Eye (tissue), 1 donor: Measurements from ENCODE around the gene KCTD2.

ENCODE experiments used
- DNase-seq: peaks from one replicate; pipeline ENCODE4 v3.0.0-alpha.2; 2015

The KCTD2 gene

DNA sequence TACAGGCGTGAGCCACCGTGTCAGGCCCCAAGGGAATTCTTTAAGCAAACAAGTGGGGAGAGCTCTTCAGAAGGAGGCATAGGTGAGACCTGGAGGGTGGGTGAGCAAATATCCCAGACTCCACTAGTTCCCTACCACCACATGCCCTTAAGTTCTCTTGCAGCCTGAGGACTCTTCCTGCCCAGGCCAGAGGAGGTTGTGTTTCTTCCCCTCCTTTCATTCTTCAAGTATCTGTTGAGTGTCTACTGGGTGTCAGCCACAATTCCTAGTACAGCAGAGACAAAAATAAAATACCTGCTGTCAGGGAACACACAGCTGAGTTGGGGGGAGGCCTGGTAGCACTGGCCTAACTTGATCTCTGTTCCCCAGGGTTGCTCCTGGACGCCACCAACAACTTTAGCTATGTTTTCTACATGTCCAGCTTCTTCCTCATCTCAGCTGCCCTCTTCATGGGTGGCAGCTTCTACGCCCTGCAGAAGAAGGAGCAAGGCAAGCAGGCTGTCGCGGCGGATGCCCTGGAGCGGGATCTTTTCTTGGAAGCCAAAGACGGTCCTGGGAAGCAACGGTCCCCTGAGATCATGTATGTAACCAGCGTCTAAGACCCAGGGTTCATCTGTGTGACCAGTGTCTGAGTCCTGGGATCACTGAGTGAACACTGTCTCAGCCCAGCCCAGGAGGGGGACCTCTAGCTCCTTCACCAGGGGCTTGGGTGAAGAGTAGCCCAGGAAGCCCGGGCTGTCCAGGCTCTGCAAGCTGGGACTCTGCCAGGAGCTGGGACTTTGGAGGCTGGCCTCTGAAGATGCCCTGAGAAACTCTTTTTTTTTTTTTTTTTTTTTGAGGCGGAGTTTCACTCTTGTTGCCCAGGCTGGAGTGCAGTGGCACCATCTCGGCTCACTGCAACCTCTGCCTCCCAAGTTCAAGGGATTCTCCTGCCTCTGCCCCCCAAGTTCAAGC, 56.9 kb downstream of the KCTD2 start:
- no peak for DNase-seq

DNA sequence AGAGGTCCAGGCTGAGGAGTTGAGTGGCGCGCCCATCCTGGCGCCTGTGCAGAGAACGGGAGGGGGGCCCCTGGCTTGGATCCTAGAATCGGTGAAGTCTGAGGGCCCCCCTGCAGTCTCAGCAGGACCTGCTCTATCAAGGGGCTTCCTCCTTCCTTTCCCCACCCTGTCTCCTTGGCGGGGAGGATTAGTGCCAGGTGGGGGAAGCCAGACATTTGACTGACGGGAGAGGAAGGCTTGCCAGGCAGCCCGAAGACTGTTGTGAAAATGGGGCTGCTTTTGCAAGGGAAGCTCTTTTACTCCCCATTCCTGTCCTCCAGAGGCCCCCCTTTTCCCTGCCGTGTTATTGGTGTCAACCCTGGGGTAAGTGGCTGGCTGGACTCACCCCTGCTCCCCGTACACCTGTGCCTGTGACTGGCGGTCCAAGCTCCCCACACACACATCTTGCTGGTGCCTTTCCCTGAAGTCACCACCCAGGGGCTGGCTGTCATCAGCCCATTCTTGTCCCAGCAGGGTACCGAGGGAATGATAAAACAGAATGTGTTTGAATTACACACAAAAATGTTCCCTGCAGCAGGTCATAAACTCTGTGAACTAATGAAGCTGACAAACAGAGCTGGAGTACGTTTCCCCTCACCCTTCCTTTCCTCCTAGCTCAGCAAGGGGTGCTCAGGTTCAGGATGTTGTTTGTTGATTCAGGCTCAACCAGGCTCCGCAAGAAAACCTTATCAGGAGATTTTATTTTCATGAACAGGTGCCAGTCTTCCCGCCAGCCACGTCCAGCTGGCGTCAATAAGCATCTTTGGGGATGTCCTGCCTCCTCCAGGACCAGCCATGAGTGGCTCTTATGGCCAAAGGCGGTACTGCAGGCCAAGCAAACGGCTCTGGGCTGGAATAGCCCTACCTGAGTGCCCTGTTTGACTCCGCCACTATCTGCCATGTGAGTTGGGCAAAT, 58.4 kb downstream of the KCTD2 start:
- peak; percentile 59 for DNase-seq

DNA sequence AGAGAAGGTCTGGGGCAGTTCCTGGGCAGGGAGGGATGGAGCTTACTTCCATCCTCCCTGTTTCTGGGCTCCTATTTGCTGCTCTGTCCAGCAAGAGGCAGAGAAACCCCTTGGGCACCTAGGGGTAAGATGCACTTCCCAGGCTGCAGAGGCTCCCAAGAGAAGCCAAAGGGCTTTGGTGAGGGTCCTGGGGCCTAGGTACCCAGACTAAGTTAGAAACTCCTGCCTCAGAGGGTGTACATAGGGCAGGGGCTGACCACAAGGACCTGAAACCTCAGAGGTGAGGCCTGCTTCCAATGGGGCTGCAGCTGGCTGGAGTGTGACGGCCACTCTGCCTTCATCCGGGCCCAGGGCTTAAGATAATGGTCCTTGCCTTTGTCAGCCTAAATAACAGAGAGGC, 61.2 kb downstream of the KCTD2 start:
- no peak for DNase-seq

DNA sequence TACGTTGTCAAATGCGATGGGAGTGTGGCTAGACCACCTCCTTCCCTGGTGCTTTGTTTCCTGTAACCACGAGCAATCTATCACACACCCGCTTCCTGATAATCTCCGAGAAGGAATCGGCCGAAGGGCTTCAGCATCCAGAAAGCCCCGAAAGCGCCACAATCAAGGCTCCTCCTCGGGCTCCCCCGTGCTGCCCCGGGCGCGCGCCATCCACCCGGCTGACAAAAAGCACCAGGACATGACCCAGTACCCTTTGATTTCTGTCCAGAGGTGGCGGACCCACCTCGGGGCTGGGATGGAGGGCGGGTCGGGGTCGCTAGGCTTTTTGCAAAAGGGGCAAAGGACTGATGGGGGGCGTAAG, 62.0 kb downstream of the KCTD2 start:
- DNase-seq, result no peak

DNA sequence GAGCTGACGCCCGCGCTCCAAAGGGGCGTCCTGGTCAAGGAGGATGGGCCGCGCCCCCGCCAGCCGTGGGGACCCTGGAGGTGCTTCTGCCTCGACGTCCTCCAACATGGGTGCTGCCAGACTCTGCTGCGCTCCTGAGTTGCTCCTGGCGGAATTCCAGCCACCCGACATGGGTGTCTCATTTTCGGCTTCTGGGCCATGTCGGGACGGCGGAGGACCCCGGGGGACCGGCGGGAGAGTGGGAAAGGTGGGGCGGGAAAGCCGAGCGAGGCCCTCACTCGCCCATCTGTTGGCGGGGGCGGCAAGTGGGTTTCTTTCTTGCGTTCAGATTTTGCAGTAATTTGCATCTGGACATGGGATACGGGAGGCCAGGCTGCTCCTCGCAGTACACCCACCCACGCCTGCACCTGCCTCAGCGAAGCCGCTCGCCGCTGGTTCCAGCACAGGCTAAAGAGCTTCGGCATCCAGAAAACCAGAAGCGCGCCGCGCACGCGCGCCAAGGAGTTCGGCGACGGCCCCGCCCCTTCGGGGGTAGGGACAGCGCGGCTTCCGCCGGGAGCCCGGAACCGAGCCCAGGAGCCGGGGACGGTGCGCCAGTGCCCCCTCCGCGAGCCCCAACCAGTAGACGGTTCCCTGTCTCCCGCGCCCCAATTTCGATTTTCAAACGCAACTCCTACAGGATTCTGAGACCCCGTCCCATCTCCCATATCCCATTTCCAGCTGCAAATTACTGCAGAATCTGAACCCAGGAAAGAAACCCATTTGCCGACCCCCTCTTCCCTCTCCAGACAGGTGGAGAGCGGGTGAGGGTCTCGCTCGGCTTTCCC, 62.6 kb downstream of the KCTD2 start, which contains the start of gene ARMC7:
Gene ARMC7 (plus strand): TSS at position 563 of the 827 bp plus-strand sequence. CDS start 320 bp downstream, outside the sequence.
- peak; percentile 91 for DNase-seq

DNA sequence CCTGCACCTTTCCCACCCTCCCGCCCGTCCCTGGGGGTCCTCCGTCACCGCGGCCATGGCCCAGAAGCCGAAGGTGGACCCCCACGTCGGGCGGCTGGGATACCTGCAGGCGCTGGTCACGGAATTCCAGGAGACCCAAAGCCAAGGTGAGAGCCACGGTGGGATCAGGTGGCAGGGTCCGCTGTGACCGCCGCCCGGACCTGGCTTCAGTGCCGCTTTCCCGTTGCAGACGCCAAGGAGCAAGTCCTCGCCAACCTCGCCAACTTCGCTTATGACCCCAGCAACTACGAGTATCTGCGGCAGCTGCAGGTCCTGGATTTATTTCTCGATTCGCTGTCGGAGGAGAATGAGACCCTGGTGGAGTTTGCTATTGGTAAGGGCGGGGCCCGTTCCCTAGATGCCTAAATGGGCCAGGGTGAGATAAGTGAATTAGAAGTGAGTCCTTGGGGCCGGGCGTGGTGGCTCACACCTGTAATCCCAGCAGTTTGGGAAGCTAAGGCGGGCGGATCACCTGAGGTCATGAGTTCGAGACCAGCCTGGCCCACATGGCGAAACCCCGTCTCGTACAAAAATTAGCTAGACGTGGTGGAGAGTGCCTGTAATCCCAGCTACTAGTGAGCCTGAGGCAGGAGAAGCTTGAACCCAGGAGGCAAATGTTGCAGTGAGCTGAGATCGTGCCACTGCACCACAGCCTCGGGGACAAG, 63.4 kb downstream of the KCTD2 start:
- DNase-seq, result no peak

DNA sequence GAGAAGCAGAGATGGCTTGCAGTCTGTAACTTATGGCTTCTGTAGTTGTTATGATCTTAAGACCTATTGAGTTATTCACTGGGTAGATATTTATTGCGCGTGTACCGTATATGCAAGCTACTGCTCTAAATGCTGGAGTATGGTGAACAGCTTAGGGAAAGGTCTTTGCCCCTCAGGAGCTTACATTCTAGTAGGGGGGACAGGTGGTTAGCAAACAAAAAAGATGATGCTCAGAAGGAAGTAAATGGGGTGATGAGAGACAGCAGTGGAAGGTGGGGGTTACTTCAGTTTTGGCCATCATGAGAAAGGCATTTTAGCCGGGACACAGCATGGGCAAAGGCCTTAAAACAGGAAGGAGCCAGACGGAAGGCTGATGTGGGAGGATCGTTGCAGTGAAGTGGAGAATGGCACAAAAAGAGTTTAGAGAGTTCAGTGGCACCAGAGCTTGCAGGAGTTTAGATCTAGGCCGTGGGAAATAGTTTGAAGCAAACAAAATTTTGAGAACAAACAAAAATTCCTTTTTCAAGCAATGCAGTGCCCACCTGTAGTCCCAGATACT, 64.8 kb downstream of the KCTD2 start:
- no peak for DNase-seq

DNA sequence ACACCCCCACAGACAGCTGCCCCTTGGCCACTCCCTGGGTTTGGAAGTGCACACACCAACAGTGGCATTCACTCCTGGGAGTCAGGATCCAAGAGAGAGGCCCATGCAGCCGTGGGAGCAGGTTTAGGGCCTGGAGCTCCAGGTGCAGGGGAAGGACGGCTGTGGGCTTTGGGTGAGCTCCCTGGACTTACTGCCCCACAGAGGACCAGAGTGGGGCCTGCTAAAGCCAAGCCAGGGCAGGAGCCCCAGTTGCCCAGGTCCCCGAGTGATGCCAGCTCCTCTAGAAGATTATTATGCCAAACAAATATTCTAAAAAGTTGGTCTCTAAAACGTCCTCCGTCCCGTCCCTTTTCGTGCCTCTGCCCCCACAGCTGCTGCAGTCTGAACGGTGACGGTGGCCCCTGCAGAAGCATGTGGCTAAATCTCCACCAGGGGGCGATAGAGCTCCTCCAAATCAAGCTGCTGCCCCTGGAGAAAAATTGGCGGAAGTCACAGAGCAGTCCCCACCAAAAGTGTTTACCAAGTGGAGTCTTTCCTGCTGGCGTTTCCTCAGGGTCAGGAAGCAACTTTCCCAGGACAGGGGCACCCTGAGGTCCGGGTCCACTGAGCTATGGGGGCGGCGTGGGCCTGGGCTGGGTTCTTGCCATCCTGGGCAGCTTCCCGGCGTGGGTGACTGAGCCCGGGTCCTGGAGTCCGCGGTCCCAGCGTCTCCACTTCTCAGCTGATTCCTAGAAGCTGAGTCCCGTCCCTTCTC, 67.0 kb downstream of the KCTD2 start:
- DNase-seq, result peak; percentile 97

DNA sequence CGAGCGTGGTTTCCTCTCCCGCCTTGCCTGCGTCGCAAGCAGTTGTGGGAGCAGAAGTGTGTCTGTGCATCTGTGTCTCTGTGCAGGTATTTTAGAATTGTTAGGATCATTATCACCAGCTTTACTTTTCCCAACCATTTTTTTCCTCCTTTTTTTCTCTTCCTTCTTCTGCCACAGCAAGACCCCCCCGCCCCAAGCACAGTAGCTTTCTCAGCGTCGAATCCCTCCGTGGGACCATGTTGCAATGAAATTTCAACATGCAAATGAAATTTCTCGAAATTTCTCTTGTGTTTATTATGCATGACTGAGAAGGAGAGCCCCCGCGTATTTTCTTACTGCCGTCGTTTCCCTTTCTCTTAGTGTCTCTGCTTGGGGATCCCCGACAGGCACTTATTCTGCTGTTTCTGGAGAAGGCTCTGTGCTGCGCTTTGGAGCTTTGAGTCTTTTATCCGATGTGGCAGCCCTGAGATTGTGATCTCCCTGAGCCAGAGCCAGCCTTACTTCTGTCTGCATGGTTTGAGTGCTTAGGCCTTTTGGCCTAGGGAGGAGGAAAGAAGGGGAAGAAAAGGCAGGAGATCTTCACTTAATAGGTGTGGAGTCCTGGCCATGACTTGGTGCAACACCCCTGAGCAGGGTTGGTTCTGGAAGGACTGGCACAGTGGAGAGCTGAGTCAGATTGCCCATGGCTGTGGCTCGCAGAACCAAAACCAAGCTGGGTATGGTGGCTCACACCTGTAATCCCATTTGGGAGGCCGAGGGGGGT, 67.7 kb downstream of the KCTD2 start:
- no peak for DNase-seq
